ENCODE measurements around the gene RALGPS2. TPM values are rescaled to one million over a fixed set of nuclear protein-coding genes. Genes with fewer than 3 reads are reported as not detected.
A peak's percentile ranks its signal among the peaks of the same experiment; 100 is the strongest.

The RALGPS2 gene
- total RNA-seq, 1 donor from 2014 or later: 207 TPM

DNA sequence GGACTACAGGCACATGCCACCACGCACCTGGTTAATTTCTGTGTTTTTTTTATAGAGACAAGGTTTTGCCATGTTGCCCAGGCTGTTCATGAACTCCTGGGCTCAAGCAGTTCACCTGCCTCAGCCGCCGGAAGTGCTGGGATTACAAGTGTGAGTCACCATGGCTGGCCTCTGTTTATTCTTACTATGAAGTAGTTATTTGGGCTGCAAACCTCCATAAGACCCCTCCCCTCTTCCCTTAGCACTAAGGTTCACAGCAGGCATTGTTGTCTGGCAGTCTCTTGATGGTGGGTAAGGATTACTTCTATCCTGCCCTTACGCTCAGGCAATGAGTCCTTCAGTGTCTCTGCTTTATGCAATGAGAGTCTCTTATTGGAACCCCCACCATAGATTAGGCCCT is 94.1 kb downstream of the RALGPS2 start:
- ChIA-PET CTCF (no interaction called here), POLR2A (interaction anchor here (1.3 kb wide), 1 partner anchor 93 kb away, joined by 3 read pairs; no protein-coding TSS in a partner anchor)
- no peak for ATAC-seq (ENCODE audit: low read depth)
- no peaks in the 10 kb centered on the region for H3K9me3 Mint-ChIP-seq
- H3K27me3 Mint-ChIP-seq: no peaks in the 10 kb centered on the region
- no peak overlapping the region for H3K4me3 Mint-ChIP-seq
- TF ChIP-seq CTCF (IDR thresholded peaks at IDR 0.05): no peak
- peaks cover 77% of the 10 kb centered on the region for H3K36me3 Mint-ChIP-seq (ENCODE audit: low read depth)
- DNase-seq: no peak
- H3K4me1 Mint-ChIP-seq: peaks cover 57% of the 10 kb centered on the region
- peak overlapping the region; percentile 89 for H3K27ac Mint-ChIP-seq
- intact Hi-C loops (cut with micrococcal nuclease): no loop called here

- Mint-ChIP-seq H3K9me3 (no peaks in the 10 kb centered on the region), H3K36me3 (ENCODE audit: low read depth) (peaks cover 77% of the 10 kb centered on the region), H3K4me1 (peaks cover 41% of the 10 kb centered on the region), H3K27me3 (no peaks in the 10 kb centered on the region), H3K27ac (peak overlapping the region; percentile 62), H3K4me3 (no peak overlapping the region)
- TF ChIP-seq CTCF (IDR thresholded peaks at IDR 0.05): no peak
- ATAC-seq (ENCODE audit: low read depth): peak; percentile 28
- ChIA-PET POLR2A (interaction anchor here (0.5 to 1.0 kb wide), 2 partner anchors 96 to 243 kb away, joined by 3 read pairs; partner anchors contain the start of gene RALGPS2), CTCF (interaction anchor here (0.9 kb wide), 1 partner anchor 278 kb away, joined by 3 read pairs; no protein-coding TSS in a partner anchor)
- DNase-seq: no peak
- intact Hi-C loops (cut with micrococcal nuclease): loop anchor here (2.0 kb wide), 1 partner anchor 14 kb away; no protein-coding TSS in a partner anchor
Measured at GRCh38 chr1:178821134-178821866, 96.3 kb downstream of the RALGPS2 start.

DNA sequence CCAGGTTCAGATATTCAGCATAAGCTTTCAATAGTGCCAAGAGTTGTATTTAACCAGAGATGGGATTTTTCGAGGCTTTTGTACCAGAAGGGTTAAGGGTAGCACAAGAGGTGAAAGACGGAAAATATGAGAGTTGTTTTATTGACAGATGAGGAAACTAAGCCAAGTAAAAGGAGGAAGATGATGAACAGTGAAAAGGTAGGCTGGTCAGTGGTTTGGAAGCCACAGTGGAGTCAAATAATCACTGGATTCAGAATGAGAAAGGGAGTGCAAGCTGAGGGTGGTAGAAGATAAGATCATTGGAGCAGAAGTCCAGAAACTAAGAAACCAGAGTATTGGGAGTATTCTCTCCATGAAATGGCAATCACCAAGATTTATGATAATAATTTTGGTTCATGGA is 100.1 kb downstream of the RALGPS2 start:
- ATAC-seq (ENCODE audit: low read depth) (no peak), DNase-seq (no peak)
- intact Hi-C loops (cut with micrococcal nuclease): no loop called here
- no peaks in the 10 kb centered on the region for H3K9me3 Mint-ChIP-seq
- peaks cover 78% of the 10 kb centered on the region for H3K36me3 Mint-ChIP-seq (ENCODE audit: low read depth)
- POLR2A ChIA-PET: no interaction called here
- H3K27ac Mint-ChIP-seq: peak overlapping the region; percentile 42
- H3K27me3 Mint-ChIP-seq: no peaks in the 10 kb centered on the region
- no peak overlapping the region for H3K4me3 Mint-ChIP-seq
- CTCF ChIA-PET: no interaction called here
- H3K4me1 Mint-ChIP-seq: peaks cover 14% of the 10 kb centered on the region
- no peak for TF ChIP-seq CTCF (IDR thresholded peaks at IDR 0.05)

- ChIA-PET POLR2A (interaction anchor here (1.5 kb wide), 1 partner anchor 265 kb away, joined by 3 read pairs; no protein-coding TSS in a partner anchor), CTCF (no interaction called here)
- ATAC-seq (ENCODE audit: low read depth): no peak
- H3K4me1 Mint-ChIP-seq: peaks cover 4% of the 10 kb centered on the region
- no peak for TF ChIP-seq CTCF (IDR thresholded peaks at IDR 0.05)
- H3K4me3 Mint-ChIP-seq: no peak overlapping the region
- H3K27me3 Mint-ChIP-seq: no peaks in the 10 kb centered on the region
- peak overlapping the region; percentile 3 for H3K27ac Mint-ChIP-seq
- intact Hi-C loops (cut with micrococcal nuclease): no loop called here
- H3K36me3 Mint-ChIP-seq (ENCODE audit: low read depth): peaks cover 50% of the 10 kb centered on the region
- no peaks in the 10 kb centered on the region for H3K9me3 Mint-ChIP-seq
- DNase-seq: no peak
Measured at GRCh38 chr1:178844436-178844835, 119.4 kb downstream of the RALGPS2 start.

GRCh38 chr1:178846306-178846705 is 121.3 kb downstream of the RALGPS2 start:
- ChIA-PET CTCF (interaction anchor here (1.0 kb wide), 1 partner anchor 313 kb away, joined by 4 read pairs; no protein-coding TSS in a partner anchor), POLR2A (interaction anchor here (1.4 kb wide), 1 partner anchor 11 kb away, joined by 5 read pairs; no protein-coding TSS in a partner anchor)
- H3K36me3 Mint-ChIP-seq (ENCODE audit: low read depth): peaks cover 52% of the 10 kb centered on the region
- ATAC-seq (ENCODE audit: low read depth): no peak
- no peaks in the 10 kb centered on the region for H3K4me1 Mint-ChIP-seq
- H3K9me3 Mint-ChIP-seq: no peaks in the 10 kb centered on the region
- intact Hi-C loops (cut with micrococcal nuclease): loop anchor here (5.0 kb wide), 1 partner anchor 34 kb away; no protein-coding TSS in a partner anchor
- DNase-seq: no peak
- H3K27ac Mint-ChIP-seq: peak overlapping the region; percentile 56
- TF ChIP-seq CTCF (IDR thresholded peaks at IDR 0.05): no peak
- H3K27me3 Mint-ChIP-seq: no peaks in the 10 kb centered on the region
- no peak overlapping the region for H3K4me3 Mint-ChIP-seq
